ENCODE results near the gene RPS4Y1.

DNA sequence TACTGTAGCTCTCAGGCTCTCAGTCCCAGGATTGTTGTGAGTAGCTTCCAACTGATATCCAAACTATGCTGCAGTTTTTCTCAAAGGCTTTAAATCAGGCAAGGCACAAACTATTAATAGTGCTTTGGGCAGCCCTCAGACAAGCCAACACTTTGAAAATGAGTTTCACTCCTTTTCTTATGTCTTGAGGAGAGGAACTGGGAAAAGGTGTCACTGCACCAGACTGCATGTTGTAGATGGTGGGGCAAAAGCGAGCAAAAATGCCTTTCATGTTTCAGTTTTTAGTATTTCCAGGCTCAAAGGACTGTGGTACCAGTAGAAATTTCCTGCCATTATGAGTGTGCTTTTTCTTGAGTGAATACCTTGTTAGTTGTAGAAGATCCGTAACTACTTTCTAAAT is 54.6 kb downstream of the RPS4Y1 start:
- TF ChIP-seq SUZ12 (IDR thresholded peaks at IDR 0.05; ENCODE audit: extremely low read depth, insufficient read depth, insufficient read length): no peak
- no peak for TF ChIP-seq YY1 (IDR thresholded peaks at IDR 0.05; ENCODE audit: insufficient read depth, insufficient read length)

All from NT2/D1 (cell line).